ENCODE data around the gene TTLL3. TPM values are rescaled to one million over a fixed set of nuclear protein-coding genes. Genes with fewer than 3 reads are reported as not detected.

Gene TTLL3
- polyA plus RNA-seq, 1 donor (not counting 4 experiments of a cell fraction or from before 2014, with no cell fraction given), result 11.3 TPM

- Histone ChIP-seq H4K20me1 (ENCODE audit: control insufficient read depth, extremely low read depth, insufficient read depth, low read length) (no peaks in the 10 kb centered on the region), H3K9ac (ENCODE audit: control insufficient read depth, extremely low read depth, insufficient read depth, low read length) (no peak overlapping the region), H3K4me2 (ENCODE audit: control insufficient read depth, extremely low read depth, insufficient read depth, low read depth, low read length) (no peak overlapping the region), H3K79me2 (ENCODE audit: control insufficient read depth, insufficient read depth, low read length) (no peaks in the 10 kb centered on the region), H3K36me3 (ENCODE audit: control insufficient read depth in 2 of 2, extremely low read depth in 1 of 2, insufficient read depth in 2 of 2, low read length in 2 of 2) (no peaks in the 10 kb centered on the region), H3K9me3 (ENCODE audit: control insufficient read depth, low read depth, low read length) (no peaks in the 10 kb centered on the region), H2AFZ (ENCODE audit: control insufficient read depth, low read length) (no peak overlapping the region), H3K27me3 (ENCODE audit: control insufficient read depth, extremely low read depth, insufficient read depth, low read length) (no peaks in the 10 kb centered on the region), H3K27ac (ENCODE audit: control insufficient read depth, insufficient read depth, low read length) (no peak overlapping the region), H3K9me1 (ENCODE audit: control insufficient read depth, extremely low read depth, insufficient read depth, low read length) (no peaks in the 10 kb centered on the region), H3K4me1 (ENCODE audit: control insufficient read depth, extremely low read depth, insufficient read depth, low read length) (peaks cover 3% of the 10 kb centered on the region), H3K4me3 (ENCODE audit: control insufficient read depth in 2 of 3, extremely low read depth in 1 of 3, insufficient read depth in 2 of 3, low read depth in 1 of 3, low read length in 3 of 3) (no peak overlapping the region)
- FAIRE-seq, result no peak
- DNase-seq (ENCODE audit: low read depth, low spot score), result no peak
- dilution Hi-C loops (cut with MboI; ENCODE audit: extremely low pct_ligation_motif_present, low sequenced_read_pairs), result no loop called here
- no peak for TF ChIP-seq CTCF (optimal IDR thresholded peaks at IDR 0.05 in 1 of 3, IDR thresholded peaks at IDR 0.05 in 1 of 3, conservative IDR thresholded peaks at IDR 0.05 in 1 of 3; ENCODE audit: extremely low read depth in 1 of 3, insufficient read depth in 2 of 3, low read length in 3 of 3)
- no peak for TF ChIP-seq EZH2 (IDR thresholded peaks at IDR 0.05; ENCODE audit: low read length)
These were observed 56.6 kb downstream of the TTLL3 start for GRCh38 chr3:9866639-9867038.

- no peak overlapping the region for H2AFZ ChIP-seq (ENCODE audit: control insufficient read depth, low read length)
- no peaks in the 10 kb centered on the region for H4K20me1 ChIP-seq (ENCODE audit: control insufficient read depth, extremely low read depth, insufficient read depth, low read length)
- H3K79me2 ChIP-seq (ENCODE audit: control insufficient read depth, insufficient read depth, low read length), result no peaks in the 10 kb centered on the region
- H3K4me3 ChIP-seq (ENCODE audit: control insufficient read depth in 2 of 3, extremely low read depth in 1 of 3, insufficient read depth in 2 of 3, low read depth in 1 of 3, low read length in 3 of 3), result no peak overlapping the region
- TF ChIP-seq EZH2 (IDR thresholded peaks at IDR 0.05; ENCODE audit: low read length), result no peak
- TF ChIP-seq CTCF (optimal IDR thresholded peaks at IDR 0.05 in 1 of 3, IDR thresholded peaks at IDR 0.05 in 1 of 3, conservative IDR thresholded peaks at IDR 0.05 in 1 of 3; ENCODE audit: extremely low read depth in 1 of 3, insufficient read depth in 2 of 3, low read length in 3 of 3), result no peak
- H3K36me3 ChIP-seq (ENCODE audit: control insufficient read depth in 2 of 2, extremely low read depth in 1 of 2, insufficient read depth in 2 of 2, low read length in 2 of 2), result no peaks in the 10 kb centered on the region
- no peak for FAIRE-seq
- no peaks in the 10 kb centered on the region for H3K9me3 ChIP-seq (ENCODE audit: control insufficient read depth, low read depth, low read length)
- no peak overlapping the region for H3K9ac ChIP-seq (ENCODE audit: control insufficient read depth, extremely low read depth, insufficient read depth, low read length)
- peaks cover 3% of the 10 kb centered on the region for H3K4me1 ChIP-seq (ENCODE audit: control insufficient read depth, extremely low read depth, insufficient read depth, low read length)
- no peak overlapping the region for H3K27ac ChIP-seq (ENCODE audit: control insufficient read depth, insufficient read depth, low read length)
- no peaks in the 10 kb centered on the region for H3K27me3 ChIP-seq (ENCODE audit: control insufficient read depth, extremely low read depth, insufficient read depth, low read length)
- no peak overlapping the region for H3K4me2 ChIP-seq (ENCODE audit: control insufficient read depth, extremely low read depth, insufficient read depth, low read depth, low read length)
- H3K9me1 ChIP-seq (ENCODE audit: control insufficient read depth, extremely low read depth, insufficient read depth, low read length), result no peaks in the 10 kb centered on the region
- dilution Hi-C loops (cut with MboI; ENCODE audit: extremely low pct_ligation_motif_present, low sequenced_read_pairs), result no loop called here
- DNase-seq (ENCODE audit: low read depth, low spot score), result no peak
These were observed 57.0 kb downstream of the TTLL3 start for GRCh38 chr3:9867106-9867505.
